ENCODE results near the gene DDX5.

DNA sequence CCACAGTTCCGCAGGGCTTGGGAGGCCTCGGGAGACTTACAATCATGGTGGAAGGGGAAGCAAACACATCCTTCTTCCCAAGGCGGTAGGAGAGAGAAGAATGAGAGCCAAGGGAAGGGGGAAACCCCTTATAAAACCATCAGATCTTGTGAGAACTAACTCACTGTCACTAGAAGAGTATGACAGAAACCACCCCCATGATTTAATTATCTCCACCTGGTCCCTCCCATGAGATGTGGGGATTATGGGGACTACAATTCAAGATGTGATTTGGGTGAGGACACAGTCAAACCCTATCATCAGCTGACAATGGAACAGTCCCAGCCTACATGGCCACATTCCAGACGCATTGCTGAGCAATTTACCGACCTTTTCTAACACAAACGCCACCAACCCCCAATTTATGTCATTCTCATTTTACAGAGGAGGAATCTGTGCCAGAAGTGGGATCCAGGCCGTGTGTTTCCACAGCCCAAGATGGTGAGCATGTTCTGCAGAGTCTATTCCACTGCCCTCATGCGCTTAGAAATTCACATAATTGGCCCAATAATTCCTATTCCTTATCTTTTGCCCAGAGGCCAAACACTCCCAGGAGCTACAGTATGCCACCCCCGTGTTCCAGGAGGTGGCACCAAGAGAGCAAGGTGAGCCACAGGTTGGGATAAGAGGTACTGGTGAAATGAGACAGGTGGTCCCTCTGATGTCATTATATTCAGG is 39.9 kb downstream of the DDX5 start:
- no peak for TF ChIP-seq ZFP3 (CRISPR knock-in tag; IDR thresholded peaks at IDR 0.05)
- TF ChIP-seq PATZ1 (CRISPR knock-in tag; IDR thresholded peaks at IDR 0.05; ENCODE audit: borderline replicate concordance), result no peak
- TF ChIP-seq, protein P1, sequence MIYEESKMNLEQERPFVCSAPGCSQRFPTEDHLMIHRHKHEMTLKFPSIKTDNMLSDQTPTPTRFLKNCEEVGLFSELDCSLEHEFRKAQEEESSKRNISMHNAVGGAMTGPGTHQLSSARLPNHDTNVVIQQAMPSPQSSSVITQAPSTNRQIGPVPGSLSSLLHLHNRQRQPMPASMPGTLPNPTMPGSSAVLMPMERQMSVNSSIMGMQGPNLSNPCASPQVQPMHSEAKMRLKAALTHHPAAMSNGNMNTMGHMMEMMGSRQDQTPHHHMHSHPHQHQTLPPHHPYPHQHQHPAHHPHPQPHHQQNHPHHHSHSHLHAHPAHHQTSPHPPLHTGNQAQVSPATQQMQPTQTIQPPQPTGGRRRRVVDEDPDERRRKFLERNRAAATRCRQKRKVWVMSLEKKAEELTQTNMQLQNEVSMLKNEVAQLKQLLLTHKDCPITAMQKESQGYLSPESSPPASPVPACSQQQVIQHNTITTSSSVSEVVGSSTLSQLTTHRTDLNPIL (CRISPR knock-in tag; IDR thresholded peaks at IDR 0.05; ENCODE audit: low read depth), result no peak
- no peak for TF ChIP-seq ESRRG (CRISPR knock-in tag; IDR thresholded peaks at IDR 0.05)
- TF ChIP-seq TCF4 (CRISPR knock-in tag; IDR thresholded peaks at IDR 0.05; ENCODE audit: borderline replicate concordance), result no peak
- TF ChIP-seq GLIS3 (CRISPR knock-in tag; IDR thresholded peaks at IDR 0.05), result no peak
- TF ChIP-seq TSHZ2 (CRISPR knock-in tag; IDR thresholded peaks at IDR 0.05), result no peak
- TF ChIP-seq ZC3H10 (CRISPR knock-in tag; IDR thresholded peaks at IDR 0.05), result no peak
- TF ChIP-seq RARB (CRISPR knock-in tag; IDR thresholded peaks at IDR 0.05), result no peak
- no peak for TF ChIP-seq ZNF70 (CRISPR knock-in tag; IDR thresholded peaks at IDR 0.05)
- TF ChIP-seq PPARA (CRISPR knock-in tag; IDR thresholded peaks at IDR 0.05; ENCODE audit: borderline replicate concordance), result no peak
- no peak for TF ChIP-seq CSDC2 (CRISPR knock-in tag; IDR thresholded peaks at IDR 0.05)
